K562 (cell line): Measurements from ENCODE around the gene PAF1. TPM values are rescaled to one million over a fixed set of nuclear protein-coding genes. Genes with fewer than 3 reads are reported as not detected.
A peak's percentile ranks its signal among the peaks of the same experiment; 100 is the strongest.

Experiments
- ATAC-seq: fragments of 200-7000 bp; cut with Tn5 transposase; 3 replicates; pipeline ENCODE4 v1.9.1; 2020; ENCODE audit warnings: moderate library complexity
- BruUV-seq: library from RNA; stranded (reverse); fragments of 400-500 nt; replicated peaks from 2 replicates; lab custom pipeline; 2021; lab: Mats Ljungman, UMichigan
- CTCF ChIA-PET: fragments of 300-600 bp; formaldehyde crosslinking; extraction: SDS; loops from one replicate; lab custom pipeline; 2021; ENCODE audit warnings: low intra/inter-chr PET ratio; lab: Yijun Ruan, JAX
- POLR2A ChIA-PET: fragments of 300-600, 350-650 bp; sonication (Branson Sonifier 250); formaldehyde crosslinking; extraction: SDS; loops from one replicate; lab custom pipeline; 2021; ENCODE audit warnings: antibody characterized with exemption, inconsistent platforms; lab: Yijun Ruan, JAX
- DNase-seq, 4 experiments: peaks; one replicate each; pipeline versions ENCODE4 v3.0.0 to v3.0.0-alpha.2; 2011 to 2018; ENCODE audit warnings: low spot score in 3 of 4, mixed read lengths in 3 of 4; ENCODE audit errors: extremely low read depth in 1 of 4
- FAIRE-seq: peaks from 2 replicates; lab custom pipeline; 2011; peaks lifted over from hg19 to GRCh38; lab: Jason Lieb, UNC
- H2AFZ ChIP-seq: 2 replicates; pipeline ENCODE4 v1.6.0; 2011; ENCODE audit warnings: low read depth, low read length, control low read depth, inconsistent platforms
- H3K27ac ChIP-seq: fragments of 200-600 bp; 3 replicates; pipeline ENCODE4 v1.8.0; 2011; ENCODE audit warnings: low read depth, mild to moderate bottlenecking, control low read depth, inconsistent platforms, low read length, moderate library complexity, mixed read lengths; ENCODE audit errors: extremely low read depth
- H3K27me3 ChIP-seq, 2 experiments: fragments of 300-600 bp in 1 of 2; 2 replicates in 1 of 2; 3 replicates in 1 of 2; pipeline versions ENCODE4 v1.6.0 to v1.8.0; 2011; ENCODE audit warnings: inconsistent platforms in 2 of 2, low read length in 2 of 2, mild to moderate bottlenecking in 1 of 2, mixed read lengths in 1 of 2, moderate library complexity in 1 of 2; ENCODE audit not compliant: control insufficient read depth in 2 of 2, insufficient read depth in 2 of 2
- H3K36me3 ChIP-seq: fragments of 300-600 bp; 3 replicates; pipeline ENCODE4 v1.8.0; 2011; ENCODE audit warnings: mild to moderate bottlenecking, low read length, inconsistent platforms; ENCODE audit not compliant: control insufficient read depth, insufficient read depth
- H3K4me1 ChIP-seq, 2 experiments: fragments of 200-600 bp in 1 of 2; replicated peaks in 1 of 2; 2 replicates in 1 of 2; 3 replicates in 1 of 2; pipeline versions ENCODE4 v1.5.1 to v1.8.0; 2011; ENCODE audit warnings: inconsistent platforms in 2 of 2, low read length in 2 of 2, mild to moderate bottlenecking in 1 of 2, mixed read lengths in 1 of 2, moderate library complexity in 1 of 2; ENCODE audit not compliant: control insufficient read depth in 2 of 2, insufficient read depth in 2 of 2
- H3K4me2 ChIP-seq: 2 replicates; pipeline ENCODE4 v1.6.1; 2011; ENCODE audit warnings: low read length, control low read depth, inconsistent platforms, mixed read lengths; ENCODE audit not compliant: insufficient read depth
- H3K4me3 ChIP-seq: fragments of 200-600 bp; sonication (generic), shearing (Covaris generic); 2 replicates; pipeline ENCODE4 v1.5.1; 2016; ENCODE audit warnings: control low read depth, inconsistent platforms
- H3K79me2 ChIP-seq: fragments of 200-600 bp; 3 replicates; pipeline ENCODE4 v1.8.0; 2011; ENCODE audit warnings: low read length, inconsistent platforms; ENCODE audit not compliant: control insufficient read depth, insufficient read depth
- H3K9ac ChIP-seq, 2 experiments: 2 replicates each; pipeline versions ENCODE4 v1.6.0 to v1.6.1; 2011; ENCODE audit warnings: low read depth in 2 of 2, low read length in 2 of 2, control low read depth in 1 of 2, inconsistent platforms in 1 of 2, mild to moderate bottlenecking in 1 of 2, mixed read lengths in 1 of 2; ENCODE audit not compliant: insufficient read depth in 1 of 2
- H3K9me1 ChIP-seq: one replicate; pipeline ENCODE4 v1.6.0; 2011; ENCODE audit warnings: inconsistent platforms, mild to moderate bottlenecking, low read length, moderate library complexity; ENCODE audit not compliant: control insufficient read depth, insufficient read depth
- H3K9me3 ChIP-seq: replicated peaks from 2 replicates; pipeline ENCODE4 v1.5.1; 2011; ENCODE audit warnings: low read depth, low read length, inconsistent platforms; ENCODE audit not compliant: control insufficient read depth, insufficient read depth
- H4K20me1 ChIP-seq: replicated peaks from 2 replicates; pipeline ENCODE4 v1.6.1; 2011; ENCODE audit warnings: low read length, inconsistent platforms, mixed read lengths; ENCODE audit not compliant: control insufficient read depth, insufficient read depth
- ARID2 ChIP-seq: fragments of 450-650 bp; IDR thresholded peaks from 2 replicates; pipeline ENCODE4 v1.6.1; 2017; ENCODE audit warnings: antibody characterized with exemption, mild to moderate bottlenecking
- ATF7 ChIP-seq: fragments of 450-650 bp; IDR thresholded peaks from 2 replicates; pipeline ENCODE4 v1.7.1; 2014; ENCODE audit warnings: mild to moderate bottlenecking, moderate library complexity
- CREB3 ChIP-seq: fragments of 450-650 bp; conservative IDR thresholded peaks from 2 replicates; pipeline ENCODE4 v1.6.1; 2016; ENCODE audit warnings: missing genetic modification characterization, low read depth, mild to moderate bottlenecking, missing compliant biosample characterization, moderate library complexity
- EGR1 ChIP-seq: fragments of 450-650 bp; conservative IDR thresholded peaks from 2 replicates; pipeline ENCODE4 v1.6.1; 2017; ENCODE audit warnings: mild to moderate bottlenecking
- EWSR1 ChIP-seq: fragments of 450-650 bp; IDR thresholded peaks from 2 replicates; pipeline ENCODE4 v1.6.1; 2018; ENCODE audit warnings: borderline replicate concordance, mild to moderate bottlenecking, low read depth, moderate library complexity; ENCODE audit not compliant: partially characterized antibody
- MXI1 ChIP-seq: IDR thresholded peaks from 2 replicates; pipeline ENCODE4 v1.6.1; 2011; ENCODE audit warnings: low read depth, mild to moderate bottlenecking, improper control_type of control experiment, low read length
- RBFOX2 ChIP-seq: fragments of 200-400 bp; formaldehyde crosslinking; IDR thresholded peaks from 2 replicates; pipeline ENCODE4 v1.6.1; 2017; ENCODE audit warnings: low read depth, mild to moderate bottlenecking, low read length, moderate library complexity
- RBM17 ChIP-seq: fragments of 200-400 bp; formaldehyde crosslinking; IDR thresholded peaks from 2 replicates; pipeline ENCODE4 v1.6.1; 2017; ENCODE audit warnings: low read depth, mild to moderate bottlenecking, low read length, borderline replicate concordance
- RCOR1 ChIP-seq, 2 experiments: IDR thresholded peaks; 2 replicates each; pipeline ENCODE4 v1.6.1; 2012; ENCODE audit warnings: low read depth in 2 of 2, low read length in 2 of 2, borderline replicate concordance in 1 of 2, improper control_type of control experiment in 1 of 2
- SAFB2 ChIP-seq: fragments of 200-400 bp; formaldehyde crosslinking; IDR thresholded peaks from 2 replicates; pipeline ENCODE4 v1.6.1; 2018; ENCODE audit warnings: borderline replicate concordance, low read length, low read depth, moderate library complexity; ENCODE audit not compliant: severe bottlenecking
- ZFP36 ChIP-seq: fragments of 150-350 bp; IDR thresholded peaks from 2 replicates; pipeline ENCODE4 v1.6.1; 2018; ENCODE audit warnings: low read length, low read depth; ENCODE audit not compliant: partially characterized antibody
- WGBS: fragments of 100-300 bp; shearing (Covaris generic); methylation state at CpG from one replicate; pipeline ENCODE4 v1.1.6; 2016; ENCODE audit warnings: low coverage, mixed read lengths; ENCODE audit not compliant: insufficient coverage; ENCODE audit errors: missing lambda C conversion rate; 5-methylcytosine and 5-hydroxymethylcytosine counted together
- in situ Hi-C: fragments of 300-500 bp; cut with MboI; formaldehyde crosslinking; loops from 4 replicates; pipeline ENCODE4 v1.15.0; 2018; ENCODE audit warnings: inconsistent platforms, mixed read lengths
- intact Hi-C: fragments of 100-400 bp; cut with micrococcal nuclease; formaldehyde crosslinking; loops from 2 replicates; pipeline ENCODE4 v1.14.2; 2022
- polyA plus RNA-seq, 8 experiments: library from polyadenylated mRNA; depleted of rRNA in 4 of 8; stranded (reverse) in 5 of 8; unstranded in 3 of 8; fragments of >200 nt; fragmentation: Nextera tagmentation in 2 of 8; fragmentation: Illumina TruSeq in 1 of 8; extraction: Ambion mirVana in 2 of 8; extraction: Trizol in 1 of 8; gene quantifications; 2 replicates each; pipeline versions ENCODE4 v1.2.1 to v1.2.3, GENCODE V29; 2011 to 2014; ENCODE audit warnings: inconsistent platforms in 1 of 8, missing spikeins in 1 of 8
- total RNA-seq, 7 experiments: library from RNA; depleted of rRNA in 6 of 7; stranded (reverse); fragments of >200 nt in 6 of 7; fragmentation: Illumina TruSeq in 2 of 7; extraction: Trizol in 2 of 7; gene quantifications; 2 replicates each; pipeline versions ENCODE4 v1.2.1 to v1.2.3, GENCODE V29; 2011 to 2021; ENCODE audit warnings: low replicate concordance in 1 of 7
- TF ChIP-seq, protein P1 (sequence below): fragments of 250-450 bp; sonication (Bioruptor Pico); IDR thresholded peaks from 2 replicates; pipeline ENCODE4 v1.8.0; 2021; ENCODE audit warnings: moderate library complexity, mild to moderate bottlenecking, inconsistent platforms
- TF ChIP-seq, protein P2 (sequence below): fragments of 250-450 bp; sonication (Bioruptor Pico); IDR thresholded peaks from 2 replicates; pipeline ENCODE4 v1.5.1; 2021; ENCODE audit warnings: mild to moderate bottlenecking
- TF ChIP-seq, protein P3 (sequence below): fragments of 450-650 bp; IDR thresholded peaks from one replicate; pipeline ENCODE4 v1.6.1; 2018; ENCODE audit warnings: mild to moderate bottlenecking, moderate library complexity; ENCODE audit not compliant: partially characterized antibody

Gene PAF1
- total and polyA plus RNA-seq, 9 of the 15 experiments (the other 6 are each of a cell fraction or from before 2014, with no cell fraction given) = 1.5 to 45.0 (median 33.8) TPM

DNA sequence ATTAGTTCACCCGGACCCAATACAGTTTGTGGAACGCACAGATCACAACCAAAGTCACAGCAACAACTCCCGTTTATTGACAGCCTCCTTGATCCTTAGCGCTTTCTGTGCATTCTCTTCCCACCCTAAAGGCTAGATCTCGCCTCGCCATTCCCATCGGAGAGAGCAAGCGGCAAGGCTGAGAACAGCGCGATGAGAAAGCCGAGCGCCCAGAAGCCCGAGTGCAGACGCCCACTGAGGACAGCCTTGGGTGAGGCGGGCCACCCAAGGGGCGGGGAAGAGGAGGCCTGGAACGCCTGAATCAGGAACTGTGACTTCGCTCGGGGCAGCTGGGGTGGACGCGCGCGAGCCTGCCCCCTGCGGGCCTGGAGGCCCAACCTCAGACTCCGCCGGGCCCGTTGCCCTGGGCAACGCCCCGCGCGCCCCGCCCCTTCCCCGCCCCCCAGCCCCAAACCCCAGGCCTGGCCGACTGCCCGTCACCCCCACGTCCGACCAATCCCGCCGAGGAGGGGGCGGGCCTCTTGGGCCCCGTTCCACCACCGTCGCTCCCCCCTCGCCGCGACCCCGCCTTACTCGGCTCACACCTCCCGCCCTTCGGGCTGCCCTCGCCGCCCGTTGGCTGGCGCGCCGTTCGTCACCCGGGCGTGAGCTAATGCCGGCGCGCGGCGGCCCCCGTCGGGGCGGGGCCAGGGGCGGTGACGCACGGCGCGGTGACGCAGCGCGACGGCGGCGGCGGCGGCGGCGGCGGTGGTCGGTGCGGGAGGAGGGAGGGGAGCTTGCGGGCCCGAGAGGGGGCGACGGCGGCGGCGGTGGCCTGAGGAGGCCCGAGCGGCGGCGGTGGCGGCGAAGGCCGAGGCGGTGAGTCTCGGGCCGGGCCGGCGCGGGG lies 48.9 kb downstream of the PAF1 start, which contains the start of gene SAMD4B:
Gene SAMD4B (plus strand): TSS at position 703 of the 886 bp plus-strand sequence. CDS start 14,473 bp downstream, outside the sequence.
- peak; percentile 86 for FAIRE-seq
- TSS peak; percentile 95 for BruUV-seq
- H3K4me1 ChIP-seq = peaks cover 20% of the 10 kb centered on the region in 2 experiments
- TF ChIP-seq MXI1 (peak; percentile 84), CREB3 (no peak), ZFP36 (peak; percentile 5), RCOR1 (IDR thresholded peaks at IDR 0.05; ENCODE audit: borderline replicate concordance in 1 of 2, low read depth in 2 of 2, low read length in 2 of 2) (peak in 1 of 2 experiments; percentile 78; a peak in 1 of 4 replicates), EGR1 (peak; percentile 48), SAFB2 (no peak), ARID2 (no peak), ATF7 (peak; percentile 76; the same call in 1 of the 2 replicates), RBM17 (no peak), RBFOX2 (peak; percentile 88), EWSR1 (no peak)
- TF ChIP-seq, protein P1, sequence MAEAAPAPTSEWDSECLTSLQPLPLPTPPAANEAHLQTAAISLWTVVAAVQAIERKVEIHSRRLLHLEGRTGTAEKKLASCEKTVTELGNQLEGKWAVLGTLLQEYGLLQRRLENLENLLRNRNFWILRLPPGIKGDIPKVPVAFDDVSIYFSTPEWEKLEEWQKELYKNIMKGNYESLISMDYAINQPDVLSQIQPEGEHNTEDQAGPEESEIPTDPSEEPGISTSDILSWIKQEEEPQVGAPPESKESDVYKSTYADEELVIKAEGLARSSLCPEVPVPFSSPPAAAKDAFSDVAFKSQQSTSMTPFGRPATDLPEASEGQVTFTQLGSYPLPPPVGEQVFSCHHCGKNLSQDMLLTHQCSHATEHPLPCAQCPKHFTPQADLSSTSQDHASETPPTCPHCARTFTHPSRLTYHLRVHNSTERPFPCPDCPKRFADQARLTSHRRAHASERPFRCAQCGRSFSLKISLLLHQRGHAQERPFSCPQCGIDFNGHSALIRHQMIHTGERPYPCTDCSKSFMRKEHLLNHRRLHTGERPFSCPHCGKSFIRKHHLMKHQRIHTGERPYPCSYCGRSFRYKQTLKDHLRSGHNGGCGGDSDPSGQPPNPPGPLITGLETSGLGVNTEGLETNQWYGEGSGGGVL (CRISPR knock-in tag) = no peak
- TF ChIP-seq, protein P2, sequence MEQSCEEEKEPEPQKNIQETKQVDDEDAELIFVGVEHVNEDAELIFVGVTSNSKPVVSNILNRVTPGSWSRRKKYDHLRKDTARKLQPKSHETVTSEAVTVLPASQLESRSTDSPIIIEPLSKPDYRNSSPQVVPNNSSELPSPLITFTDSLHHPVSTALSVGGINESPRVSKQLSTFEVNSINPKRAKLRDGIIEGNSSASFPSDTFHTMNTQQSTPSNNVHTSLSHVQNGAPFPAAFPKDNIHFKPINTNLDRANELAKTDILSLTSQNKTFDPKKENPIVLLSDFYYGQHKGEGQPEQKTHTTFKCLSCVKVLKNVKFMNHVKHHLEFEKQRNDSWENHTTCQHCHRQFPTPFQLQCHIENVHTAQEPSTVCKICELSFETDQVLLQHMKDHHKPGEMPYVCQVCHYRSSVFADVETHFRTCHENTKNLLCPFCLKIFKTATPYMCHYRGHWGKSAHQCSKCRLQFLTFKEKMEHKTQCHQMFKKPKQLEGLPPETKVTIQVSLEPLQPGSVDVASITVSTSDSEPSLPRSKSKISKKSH (CRISPR knock-in tag) = no peak
- TF ChIP-seq, protein P3, sequence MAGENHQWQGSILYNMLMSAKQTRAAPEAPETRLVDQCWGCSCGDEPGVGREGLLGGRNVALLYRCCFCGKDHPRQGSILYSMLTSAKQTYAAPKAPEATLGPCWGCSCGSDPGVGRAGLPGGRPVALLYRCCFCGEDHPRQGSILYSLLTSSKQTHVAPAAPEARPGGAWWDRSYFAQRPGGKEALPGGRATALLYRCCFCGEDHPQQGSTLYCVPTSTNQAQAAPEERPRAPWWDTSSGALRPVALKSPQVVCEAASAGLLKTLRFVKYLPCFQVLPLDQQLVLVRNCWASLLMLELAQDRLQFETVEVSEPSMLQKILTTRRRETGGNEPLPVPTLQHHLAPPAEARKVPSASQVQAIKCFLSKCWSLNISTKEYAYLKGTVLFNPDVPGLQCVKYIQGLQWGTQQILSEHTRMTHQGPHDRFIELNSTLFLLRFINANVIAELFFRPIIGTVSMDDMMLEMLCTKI = no peak

More for the DNA sequence above, 48.9 kb downstream of the PAF1 start, which contains the start of gene SAMD4B:
- ChIA-PET CTCF (interaction anchor here (1.0 kb wide), 1 partner anchor 71 kb away, joined by 3 read pairs; no protein-coding TSS in a partner anchor), POLR2A (interaction anchor here (0.7 to 2.1 kb wide), 10 partner anchors 9 to 94 kb away, joined by 3 to 8 read pairs (median 4); partner anchors contain the start of genes MED29, PAF1, RPS16 and ZFP36)
- H3K4me2 ChIP-seq = peak within 1 kb of the TSS; percentile 100
- 0% methylated on average over 48 of the region's 105 CpGs for WGBS
- H3K4me3 ChIP-seq = peak within 1 kb of the TSS; percentile 88
- H4K20me1 ChIP-seq = peaks cover 13% of the 10 kb centered on the region
- H2AFZ ChIP-seq = peak within 1 kb of the TSS; percentile 98
- intact Hi-C loops = loop anchor here (2.0 kb wide), 1 partner anchor 69 kb away; no protein-coding TSS in a partner anchor
- H3K9ac ChIP-seq = peak within 1 kb of the TSS; percentile 93 to 97
- ATAC-seq (peak; percentile 95), DNase-seq (peak; percentile 95 to 99 (median 97))
- peaks cover 30% of the 10 kb centered on the region; the same call in 2 of the 3 replicates for H3K36me3 ChIP-seq
- peak within 1 kb of the TSS; percentile 93 for H3K27ac ChIP-seq
- in situ Hi-C loops = no loop called here
- peaks cover 55% of the 10 kb centered on the region for H3K79me2 ChIP-seq
- H3K9me3 ChIP-seq = no peaks in the 10 kb centered on the region
- H3K27me3 ChIP-seq = no peaks in the 10 kb centered on the region
- H3K9me1 ChIP-seq = peaks cover 6% of the 10 kb centered on the region
